KG1 (cell line): ENCODE data around the gene EPB41L5.

ENCODE experiments used
- DNase-seq: peaks from one replicate; lab custom pipeline; 2025; lab: John Stamatoyannopoulos, UW

The EPB41L5 gene

DNA sequence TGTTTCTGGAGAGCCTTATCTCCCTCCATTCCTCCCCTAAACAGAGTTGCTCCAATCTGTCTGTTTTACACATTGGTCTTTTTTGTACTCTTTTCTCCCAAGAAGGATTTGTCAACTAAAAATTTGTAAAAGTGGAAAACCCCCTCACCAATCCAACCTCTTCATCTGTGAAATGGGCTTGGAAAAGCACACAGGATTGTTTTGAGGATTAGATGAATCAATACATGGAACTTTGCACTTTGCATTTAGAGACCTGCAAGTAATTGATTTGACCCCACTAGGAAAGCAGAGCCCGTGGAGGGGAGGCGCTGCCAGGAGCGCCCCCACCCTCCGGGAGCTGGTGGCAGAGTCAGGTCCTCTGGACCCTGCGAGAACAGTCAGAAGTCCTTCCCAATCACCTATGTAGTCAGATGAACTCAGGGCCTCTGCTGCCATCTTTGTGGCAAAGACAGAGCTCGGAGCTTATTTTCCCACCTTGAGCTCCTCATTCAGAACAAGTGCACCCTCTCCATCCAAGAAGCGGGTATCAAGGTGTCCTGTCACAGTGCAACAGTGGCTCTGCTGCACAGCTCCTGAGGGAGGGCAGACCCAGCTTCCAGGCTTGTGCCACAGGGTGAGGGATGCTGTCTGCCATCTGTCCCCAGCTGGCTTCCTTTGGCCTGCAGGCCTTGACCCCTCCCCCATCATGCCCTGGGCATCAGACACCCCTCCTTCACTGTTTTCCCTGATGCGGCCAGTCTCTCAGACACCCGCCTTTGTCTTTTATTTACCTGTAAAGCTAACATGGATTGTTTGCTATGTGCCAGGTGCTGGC lies 212.1 kb downstream of the EPB41L5 start:
- no peak for DNase-seq

DNA sequence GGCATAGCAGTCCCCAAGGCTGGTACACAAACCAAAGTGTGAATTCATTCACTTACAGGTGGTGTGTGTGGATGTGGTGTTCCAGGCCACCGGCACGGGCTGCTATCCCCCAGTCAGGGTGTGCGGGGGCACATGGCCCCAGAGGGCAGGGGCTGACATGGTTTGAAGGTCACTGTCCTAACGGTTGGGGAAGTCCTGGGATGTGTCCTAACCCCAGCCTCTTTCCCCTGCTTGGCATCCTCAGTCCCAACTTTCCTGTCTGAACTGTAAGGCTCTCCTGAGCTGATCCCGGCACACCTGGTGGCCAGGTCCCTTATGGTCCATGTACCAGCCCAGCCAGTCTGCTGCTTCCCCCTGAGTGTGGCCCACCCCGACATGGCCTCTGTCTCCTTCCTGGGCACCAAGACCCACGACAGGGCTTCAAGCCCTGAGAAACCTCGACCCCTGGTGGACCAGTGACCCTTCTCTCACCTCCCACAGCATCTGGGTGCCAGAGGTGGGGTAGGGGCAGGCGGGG lies 212.7 kb downstream of the EPB41L5 start:
- DNase-seq = no peak

DNA sequence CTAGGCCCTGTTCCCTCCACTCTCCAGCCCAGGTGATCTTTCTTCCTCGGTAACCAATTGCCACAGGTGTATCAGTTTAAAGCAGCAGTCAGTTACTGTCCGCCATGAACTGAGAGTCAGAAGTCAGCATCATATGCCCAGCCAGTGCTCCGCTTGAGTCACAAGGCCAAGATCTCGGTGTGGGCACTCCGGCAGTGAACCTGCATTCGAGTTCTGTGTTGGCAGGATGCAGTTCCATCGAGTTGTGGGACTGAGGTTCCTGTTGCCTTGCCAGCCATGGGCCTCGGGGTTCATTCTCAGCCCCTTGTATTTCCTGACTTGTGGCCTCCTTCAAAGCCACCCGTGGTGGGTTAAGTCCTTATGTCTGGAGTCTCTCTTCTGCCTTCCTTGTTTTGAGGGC lies 213.4 kb downstream of the EPB41L5 start:
- no peak for DNase-seq

DNA sequence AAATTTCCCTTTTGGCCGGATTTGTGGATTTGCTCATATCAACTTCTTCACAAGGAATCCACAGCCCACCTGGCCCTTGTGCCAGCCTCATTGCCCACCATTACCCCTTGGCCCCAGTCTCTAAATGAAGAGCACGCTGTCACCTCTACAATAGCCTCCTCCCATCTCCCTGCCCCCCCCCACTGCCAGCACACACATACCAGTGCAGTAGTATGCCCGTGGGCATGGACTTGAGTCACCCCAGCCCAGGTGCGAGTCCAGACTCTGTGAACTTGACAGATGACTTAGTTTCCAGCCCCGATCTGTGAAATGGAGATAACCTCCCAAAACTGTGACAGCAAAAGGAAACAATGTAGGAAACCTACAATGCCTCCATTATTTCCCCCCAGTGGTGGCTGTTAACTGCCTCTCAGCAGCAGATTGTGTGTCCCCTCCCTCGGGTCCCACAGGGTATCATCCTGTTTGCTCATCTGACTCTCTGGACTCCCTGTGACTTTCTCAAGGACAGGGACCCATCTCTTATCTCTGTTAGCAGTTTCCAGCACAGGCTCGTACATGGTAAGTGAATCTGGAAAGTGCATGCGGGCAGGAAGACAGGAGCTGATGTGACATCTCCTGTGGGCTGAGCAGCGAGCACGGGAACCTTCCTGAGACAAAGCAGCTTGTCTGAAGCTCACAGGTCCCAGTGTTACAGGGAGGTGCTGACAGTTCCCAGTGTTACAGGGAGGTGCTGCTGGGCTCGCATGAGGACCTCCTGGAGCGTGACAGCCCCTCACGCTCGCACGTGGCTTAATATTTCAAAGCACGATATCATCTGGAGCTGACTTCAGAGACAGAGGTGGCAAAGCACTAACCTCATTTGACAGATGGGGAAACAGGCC lies 214.5 kb downstream of the EPB41L5 start:
- no peak for DNase-seq

DNA sequence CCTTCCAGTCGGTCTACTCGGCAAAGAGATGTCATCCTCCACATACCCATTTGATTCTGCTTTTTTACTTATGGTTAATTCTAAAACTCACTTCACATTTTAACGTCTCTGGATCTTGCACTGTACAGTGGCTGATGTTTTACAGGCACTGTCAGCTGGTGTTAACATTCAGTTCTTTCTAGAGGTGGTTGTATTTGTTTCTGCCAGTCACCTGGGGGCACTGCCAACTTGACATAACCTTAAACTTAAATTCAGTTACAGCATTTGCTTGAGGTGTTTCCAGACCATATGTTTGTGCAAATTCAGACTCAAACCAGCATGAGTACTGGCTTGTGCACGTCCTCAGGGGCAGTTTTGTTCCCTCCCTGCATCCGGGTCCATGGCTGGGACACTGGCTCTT lies 215.6 kb downstream of the EPB41L5 start:
- DNase-seq = no peak
